HTERT RPE-1 (cell line): ENCODE data around the gene ATOH8.

ENCODE experiments used
- in situ Hi-C: fragments of 300-500 bp; cut with MboI; formaldehyde crosslinking; loops from 4 replicates; pipeline ENCODE4 v1.14.3; 2020; ENCODE audit warnings: low sequenced_read_pairs

Gene ATOH8

DNA sequence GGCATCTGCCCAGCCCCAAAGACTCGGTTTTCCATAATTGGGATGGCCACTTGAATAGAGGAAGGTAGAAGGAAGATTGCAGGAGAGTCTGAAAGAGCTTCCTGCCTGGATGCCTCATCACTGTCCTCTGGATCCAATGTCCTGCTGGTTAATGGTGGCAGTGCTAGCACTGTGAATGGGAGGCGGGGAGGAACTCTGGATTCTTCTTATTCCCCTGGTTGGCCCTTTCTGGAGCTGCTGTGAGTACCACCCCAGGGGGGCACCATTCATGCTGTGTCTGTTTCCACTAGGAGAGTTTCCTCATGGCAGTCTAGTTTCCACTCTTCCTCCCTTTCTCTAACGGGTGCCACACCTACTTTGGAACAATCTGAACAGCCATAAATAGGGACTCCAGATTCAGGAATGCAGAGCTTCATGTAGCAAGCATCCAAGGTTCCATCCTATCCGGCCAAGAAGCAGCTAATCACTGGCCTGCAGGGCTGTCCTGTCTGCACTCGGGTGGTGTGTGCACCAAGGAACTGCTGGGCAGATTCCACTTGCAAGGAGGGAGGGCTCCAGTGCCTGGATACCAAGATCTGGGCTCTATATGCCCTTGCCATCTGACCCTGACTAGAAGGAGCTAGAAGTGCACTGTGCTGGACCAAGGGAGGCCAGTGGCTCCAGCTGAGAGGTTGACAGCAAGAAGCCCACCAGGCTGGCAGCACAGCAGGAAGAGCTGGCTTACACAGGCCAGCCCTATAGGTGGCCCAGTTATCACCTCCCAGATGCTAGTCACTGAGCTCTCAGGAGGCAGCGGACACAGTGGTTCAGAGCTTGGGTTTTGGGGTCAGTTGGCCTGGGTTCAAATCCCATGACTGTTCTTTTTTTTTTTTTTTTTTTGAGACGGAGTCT, 4.6 kb upstream of the ATOH8 start:
- in situ Hi-C loops, result no loop called here

DNA sequence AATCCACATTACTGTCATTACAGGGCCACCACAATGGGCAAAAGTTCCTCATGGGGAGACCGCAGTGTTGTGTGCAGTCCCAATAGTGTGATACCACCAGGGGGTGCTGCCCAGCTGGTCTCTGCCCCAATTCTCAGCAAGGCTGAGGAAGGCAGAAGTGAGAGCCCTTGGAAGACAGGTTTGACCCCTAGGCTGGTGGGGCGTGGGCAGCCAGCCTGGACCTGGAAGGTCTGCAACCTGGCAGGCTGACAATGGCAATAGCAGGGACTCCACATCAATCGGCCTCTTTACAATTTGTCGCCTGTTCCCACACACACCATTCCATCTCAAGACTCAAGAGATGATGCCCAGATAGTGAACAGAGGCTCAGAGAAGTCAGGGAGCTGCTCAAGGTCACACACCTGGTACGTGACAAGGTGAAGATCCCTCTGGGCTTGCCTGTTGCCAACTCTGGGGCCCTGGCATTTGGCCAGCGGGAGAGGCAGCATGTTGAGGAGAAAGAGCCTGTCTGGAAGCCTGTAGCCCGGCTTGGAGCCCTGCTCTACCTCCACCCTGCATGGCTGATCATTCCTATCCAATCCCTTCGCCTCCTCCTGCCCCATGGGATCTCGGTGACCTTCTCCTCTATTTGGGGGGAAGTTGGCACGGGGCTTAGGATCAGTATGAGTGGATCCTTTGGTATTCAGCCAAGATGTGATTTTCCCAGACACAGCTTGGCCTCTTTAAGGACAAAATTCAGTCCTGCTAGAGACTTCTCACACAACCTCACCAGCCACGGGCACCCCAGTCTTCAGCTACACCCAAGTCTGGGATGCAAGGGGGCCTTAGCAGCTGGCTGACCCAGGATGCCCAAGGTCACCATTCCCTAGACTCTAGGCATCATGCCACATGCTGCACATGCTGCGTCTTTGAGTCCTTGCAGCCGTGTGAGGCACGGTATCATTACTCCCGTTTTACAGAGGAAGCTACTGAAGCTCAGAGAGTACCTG, 2.9 kb upstream of the ATOH8 start:
- in situ Hi-C loops, result no loop called here

- in situ Hi-C loops, result no loop called here
These were observed 2.2 kb upstream of the ATOH8 start for GRCh38 chr2:85751627-85752026.

DNA sequence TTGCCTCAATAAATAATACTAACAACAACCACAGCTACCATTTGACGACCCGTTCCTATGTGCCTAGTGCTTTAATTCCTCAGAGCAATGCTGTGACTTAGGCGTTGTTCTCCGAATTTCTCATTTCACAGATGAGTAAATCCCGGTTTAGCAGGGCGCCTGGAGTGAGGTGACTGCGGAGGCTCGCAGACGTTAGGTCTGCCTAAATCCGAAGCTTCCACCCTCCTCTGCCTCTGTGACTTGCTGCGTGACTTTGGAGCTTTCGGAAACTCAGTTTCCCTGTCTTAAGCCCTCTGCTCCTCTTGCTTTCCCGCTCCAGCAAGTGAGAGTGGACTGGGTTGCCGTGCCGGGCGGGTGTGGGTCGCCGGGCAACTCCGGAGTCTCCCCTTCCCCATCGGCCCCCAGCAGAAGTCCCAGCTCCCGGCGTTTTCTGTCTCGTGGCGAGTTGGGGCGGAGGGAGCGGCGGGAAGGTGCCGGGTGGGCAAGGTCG, 711 bp upstream of the ATOH8 start:
- in situ Hi-C loops, result no loop called here

GRCh38 chr2:85754313-85755095, 713 bp downstream of the ATOH8 start:
- in situ Hi-C loops, result no loop called here

- in situ Hi-C loops, result no loop called here
These were observed 1.6 kb downstream of the ATOH8 start for GRCh38 chr2:85755122-85756027.

GRCh38 chr2:85756195-85756594, 2.4 kb downstream of the ATOH8 start:
- in situ Hi-C loops, result no loop called here

GRCh38 chr2:85756822-85757435, 3.1 kb downstream of the ATOH8 start:
- in situ Hi-C loops, result no loop called here

DNA sequence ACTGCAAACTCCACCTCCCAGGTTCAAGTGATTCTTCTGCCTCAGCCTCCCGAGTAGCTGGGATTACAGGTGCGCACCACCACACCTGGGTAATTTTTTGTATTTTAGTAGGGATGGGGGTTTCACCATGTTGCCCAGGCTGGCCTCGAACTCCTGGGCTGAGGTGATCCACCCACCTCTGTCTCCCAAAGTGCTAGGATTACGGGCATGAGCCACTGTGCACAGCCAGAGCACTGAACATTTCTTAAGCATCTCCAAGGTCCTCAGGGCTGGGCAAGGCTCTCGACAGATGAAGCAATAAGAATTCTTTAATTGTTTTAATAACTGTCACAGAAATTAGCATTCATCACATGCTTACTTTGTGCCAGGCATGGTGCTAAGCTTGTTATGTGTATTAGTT, 4.1 kb downstream of the ATOH8 start:
- in situ Hi-C loops, result no loop called here

- in situ Hi-C loops, result no loop called here
These were observed 4.8 kb downstream of the ATOH8 start for GRCh38 chr2:85758361-85759256.

- in situ Hi-C loops, result no loop called here
These were observed 5.4 kb downstream of the ATOH8 start for GRCh38 chr2:85759257-85759613.

- in situ Hi-C loops, result no loop called here
These were observed 6.6 kb downstream of the ATOH8 start for GRCh38 chr2:85760371-85760770.

DNA sequence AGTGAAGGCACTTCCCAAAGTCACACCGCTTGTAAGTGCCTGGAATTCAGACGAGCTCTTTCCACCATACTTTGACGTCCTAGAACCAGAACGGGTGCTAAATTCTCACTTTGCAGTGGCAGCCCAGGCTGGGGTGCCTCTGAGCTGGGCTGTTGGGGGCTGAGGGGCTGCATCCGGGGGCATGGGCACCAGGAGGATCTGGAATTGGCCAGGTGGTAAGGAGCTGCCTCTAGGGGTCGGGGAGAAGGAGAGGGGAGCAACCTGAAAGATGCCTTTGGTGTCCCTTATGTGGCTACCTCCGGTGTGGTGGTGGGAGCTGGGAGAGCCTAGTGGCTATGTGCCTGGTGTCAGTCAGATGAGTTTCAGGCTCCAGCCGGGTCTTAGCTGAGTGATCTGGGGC, 7.1 kb downstream of the ATOH8 start:
- in situ Hi-C loops, result no loop called here

DNA sequence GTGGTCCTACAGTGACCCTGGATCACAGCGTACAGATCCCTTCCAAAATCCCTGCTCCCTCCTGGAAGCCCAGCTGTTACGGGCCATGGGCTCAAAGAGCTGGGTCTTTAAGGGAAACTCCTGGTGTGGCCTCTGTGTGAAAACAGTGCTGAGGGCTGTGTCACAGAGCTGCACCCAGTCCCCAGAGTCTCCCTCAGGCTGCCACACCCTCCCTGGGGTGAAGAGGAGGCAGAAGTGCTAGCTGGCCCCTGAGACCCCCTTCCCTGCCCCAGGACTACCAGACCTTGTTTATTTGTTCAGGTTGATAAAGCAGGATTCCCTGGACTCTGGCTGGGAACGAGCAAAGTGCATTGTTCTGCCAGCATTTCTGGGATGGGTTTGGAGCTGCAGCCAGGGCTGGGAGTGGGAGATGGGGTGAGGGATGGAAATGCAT, 7.7 kb downstream of the ATOH8 start:
- in situ Hi-C loops, result no loop called here

- in situ Hi-C loops, result no loop called here
These were observed 8.2 kb downstream of the ATOH8 start for GRCh38 chr2:85761946-85762345.

GRCh38 chr2:85763132-85763531, 9.3 kb downstream of the ATOH8 start:
- in situ Hi-C loops, result no loop called here

- in situ Hi-C loops, result no loop called here
These were observed 10.0 kb downstream of the ATOH8 start for GRCh38 chr2:85763831-85764230.

DNA sequence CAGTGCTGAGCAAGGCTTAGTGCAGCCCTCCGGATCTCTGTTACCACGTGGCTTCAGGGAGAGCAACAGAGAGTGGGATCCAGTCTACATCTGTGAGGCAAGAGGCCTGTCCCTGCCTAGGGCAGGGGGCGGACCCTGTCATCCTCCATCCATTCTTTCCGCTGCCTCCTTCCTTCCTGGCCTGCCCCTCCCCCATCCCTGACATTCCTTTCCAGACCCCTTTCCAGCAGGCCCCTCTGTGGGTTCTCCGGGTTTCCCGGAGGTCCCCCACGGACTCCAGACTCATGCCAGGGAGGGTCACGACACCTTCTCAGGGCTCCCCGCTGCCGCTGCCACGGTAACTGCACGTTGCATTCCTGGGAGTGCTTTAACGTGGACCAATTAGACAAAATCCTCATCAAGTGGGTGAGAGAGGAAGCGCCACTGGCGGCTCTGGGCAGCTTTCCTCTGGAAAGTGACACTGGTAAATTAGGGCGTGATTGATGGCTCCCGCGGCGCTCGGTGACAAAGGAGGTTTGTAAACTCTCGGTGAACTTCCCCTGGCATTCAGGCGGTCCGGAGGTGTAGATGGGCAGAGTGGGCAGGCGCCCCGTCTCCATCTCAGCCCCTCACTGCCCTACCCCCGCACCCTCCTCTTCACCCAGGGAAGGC, 11.4 kb downstream of the ATOH8 start:
- in situ Hi-C loops, result no loop called here
